Airway epithelial cell (primary cell): Measurements from ENCODE around the gene TEX52. TPM values are rescaled to one million over a fixed set of nuclear protein-coding genes. Genes with fewer than 3 reads are reported as not detected.

Source experiments
- total RNA-seq: library from RNA; depleted of rRNA; stranded (reverse); fragments of >200 nt; gene quantifications from 2 replicates; pipeline ENCODE4 v1.2.3, GENCODE V29; 2015

The TEX52 gene
- total RNA-seq, result not detected in 2 replicates

DNA sequence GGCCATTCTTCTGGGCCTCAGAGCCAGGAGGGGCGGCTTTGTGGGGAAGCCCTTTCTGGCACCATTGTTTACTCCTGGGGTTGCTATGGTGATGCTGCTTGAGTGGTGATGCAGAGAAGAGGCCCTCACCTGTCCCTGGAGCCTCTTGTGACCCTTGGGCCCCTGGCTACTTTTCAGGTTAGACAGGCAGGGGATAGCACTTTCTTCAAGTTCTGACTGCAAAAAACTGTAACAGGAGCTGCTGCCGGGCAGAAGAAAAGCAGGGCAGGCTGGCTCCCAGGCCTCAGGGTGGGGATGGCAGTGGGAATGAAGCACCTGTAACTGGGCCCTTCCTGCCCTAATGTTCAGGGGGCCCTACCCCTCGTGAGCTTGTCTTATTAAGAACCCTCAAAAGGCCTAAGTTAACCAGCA is at the start of gene TEX52:
TSS of gene TEX52 (minus strand) at position 19 of the 411 bp plus-strand sequence. CDS start at position 6, 13 bp downstream.

DNA sequence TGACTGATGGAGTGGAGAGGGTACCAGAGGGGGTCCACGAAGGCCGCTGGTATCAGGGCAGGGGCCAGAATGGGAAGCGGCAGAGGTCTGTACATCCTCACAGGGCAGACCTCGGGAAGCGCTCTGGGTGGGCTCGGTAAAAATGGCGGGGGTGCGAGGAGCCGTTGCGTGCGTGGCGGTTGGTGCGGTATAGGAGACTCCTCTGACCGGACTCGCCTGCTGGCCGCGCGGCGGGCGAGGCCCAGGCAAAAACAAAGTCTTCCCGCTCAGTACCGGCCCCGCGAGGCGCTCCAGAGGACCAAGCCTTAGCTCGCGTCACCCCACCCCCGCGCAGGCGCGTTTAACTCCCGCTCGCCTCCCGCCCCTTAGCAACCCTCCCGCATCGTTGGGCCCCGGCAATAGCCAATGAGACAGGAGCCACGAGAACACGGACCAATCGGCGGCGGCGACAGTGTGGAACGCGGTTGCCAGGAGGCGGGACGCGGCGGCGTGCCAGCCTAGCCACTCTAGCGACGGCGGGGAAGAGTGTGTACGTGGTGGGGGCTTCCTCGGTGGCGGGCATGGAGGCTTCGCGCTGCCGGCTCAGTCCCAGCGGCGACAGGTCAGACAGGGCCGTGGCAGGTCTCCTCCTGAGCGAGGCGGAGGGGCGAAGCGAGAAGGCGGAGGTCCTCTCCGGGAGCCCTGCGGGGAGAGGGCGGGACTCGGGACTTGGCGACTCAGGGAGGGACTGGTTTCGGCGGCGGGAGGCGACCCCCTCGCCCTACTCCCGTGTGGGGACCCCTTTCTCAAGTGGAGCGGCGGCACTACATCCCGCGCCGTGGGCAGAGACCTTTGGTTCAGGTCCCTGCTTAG is 33.8 kb upstream of the TEX52 start, which contains the start of gene TULP3:
TSS of gene TULP3 (plus strand) at position 504 of the 852 bp plus-strand sequence. CDS start at position 561, 57 bp downstream.

DNA sequence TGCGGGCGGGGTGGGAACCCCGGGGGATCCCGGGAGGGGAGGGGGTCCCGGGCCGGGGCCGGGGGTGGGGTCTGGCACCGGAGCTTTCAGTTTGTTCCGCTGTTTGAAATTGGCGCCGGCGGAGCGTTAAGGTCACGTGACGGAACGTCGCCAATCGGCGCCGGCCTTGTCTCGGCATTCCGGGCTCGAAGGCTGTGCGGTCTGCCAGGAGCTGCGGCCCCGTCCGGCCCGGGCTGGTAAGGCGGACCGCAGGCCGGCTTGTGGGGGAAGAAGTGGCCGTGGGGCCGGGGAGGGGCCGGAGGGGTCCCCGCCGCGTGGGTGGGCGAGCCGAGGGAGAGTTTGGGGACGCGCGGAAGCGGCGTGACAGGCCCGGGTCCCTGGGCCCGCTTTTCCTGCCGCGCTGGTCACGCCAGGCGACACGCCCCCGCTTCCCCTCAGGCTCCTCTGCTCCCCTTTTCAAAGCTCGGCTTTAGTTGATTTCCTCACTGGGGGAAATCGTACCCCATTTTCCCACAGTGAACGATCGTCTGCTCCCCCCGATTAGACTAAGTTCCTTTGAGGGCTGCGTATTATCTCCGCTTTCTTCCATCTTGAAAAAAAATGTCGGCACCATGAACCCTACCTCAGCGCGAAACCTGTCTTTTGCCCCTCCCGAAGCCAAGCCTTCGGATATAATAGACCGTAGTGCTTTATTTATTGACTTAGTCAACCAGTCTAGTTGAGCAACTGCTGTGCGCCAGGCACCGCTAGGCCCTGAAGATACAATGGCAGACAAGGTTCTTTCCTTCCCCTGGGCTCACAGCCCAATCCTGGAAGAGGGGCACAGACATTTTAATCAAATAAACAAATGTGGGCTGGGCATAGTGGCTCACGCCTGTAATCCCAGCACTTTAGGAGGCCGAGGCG is 20.5 kb upstream of the TEX52 start, which contains the start of the genes FOXM1 and RHNO1:
TSS of gene FOXM1 (minus strand) at position 128 of the 906 bp plus-strand sequence. CDS start 2,696 bp downstream, outside the sequence.
TSS of gene RHNO1 (plus strand) at position 177 of the 906 bp plus-strand sequence. CDS start 8,144 bp downstream, outside the sequence.

DNA sequence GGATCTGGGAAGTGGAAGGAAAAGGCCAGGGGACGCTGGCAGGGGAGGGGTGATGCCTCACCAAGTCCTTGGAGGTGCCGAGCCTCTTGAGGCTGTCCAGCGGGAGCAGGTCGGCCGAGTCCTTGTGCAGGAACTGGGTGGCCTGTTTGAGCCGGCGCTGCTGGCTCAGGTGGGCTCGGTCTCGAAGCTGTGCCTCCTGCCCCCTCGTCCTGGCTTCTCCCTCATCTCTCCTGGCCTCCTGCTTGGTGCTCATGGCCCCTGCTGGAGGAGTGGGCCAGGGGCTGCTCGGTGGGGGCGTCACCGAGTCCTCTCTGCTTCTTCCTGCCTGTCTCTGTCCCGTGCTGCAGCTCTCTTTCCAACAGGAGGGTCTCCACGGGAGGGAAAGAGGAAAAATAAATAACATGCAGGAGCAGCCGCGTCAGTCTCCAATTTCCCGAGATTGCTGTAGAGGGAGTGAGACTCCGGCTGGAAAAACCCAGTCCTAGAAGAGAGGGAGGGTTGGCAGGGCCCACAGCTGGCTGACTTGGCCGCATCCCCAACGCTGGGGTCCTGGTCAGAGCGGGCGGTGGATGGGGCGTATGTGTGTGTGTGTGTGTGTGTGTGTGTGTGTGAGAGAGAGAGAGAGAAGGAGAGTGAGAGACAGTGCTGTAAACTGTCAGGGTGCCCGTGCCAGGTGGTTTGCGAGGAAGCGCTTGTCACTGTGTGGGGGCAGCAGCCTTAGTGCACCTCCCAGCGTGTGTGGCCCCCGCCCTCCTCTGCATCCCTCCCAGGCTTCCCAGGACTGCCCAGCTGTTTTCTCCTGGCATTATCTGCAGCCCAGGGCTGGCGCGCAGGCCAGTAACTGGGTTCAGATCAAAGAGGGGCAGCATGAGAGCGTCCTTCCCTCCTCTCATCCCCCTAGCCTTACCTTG is 22.0 kb downstream of the TEX52 start, which contains the start of gene NRIP2:
TSS of gene NRIP2 (minus strand) at position 455 of the 911 bp plus-strand sequence. CDS start at position 403, 52 bp downstream.

GRCh38 chr12:2812290-2813213 is 44.3 kb downstream of the TEX52 start, which contains the start of gene ITFG2:
ITFG2 (plus strand) TSS chr12:2812668; CDS start chr12:2812761, 93 bp downstream.

Other genes starting within 250 kb of the TEX52 start
- gene FKBP4, start 62.1 kb downstream of the TEX52 start, total RNA-seq, result 72.0 and 89.1 TPM in 2 replicates
- gene ITFG2, start 44.4 kb downstream of the TEX52 start, total RNA-seq, result 11.9 and 17.6 TPM in 2 replicates
- not detected in 2 replicates for gene NRIP2, start 22.0 kb downstream of the TEX52 start, total RNA-seq
- gene FOXM1, start 20.1 kb upstream of the TEX52 start, total RNA-seq, result 20.9 and 33.9 TPM in 2 replicates
- 20.0 and 31.0 TPM in 2 replicates for gene RHNO1, start 20.2 kb upstream of the TEX52 start, total RNA-seq
- 10.5 and 17.8 TPM in 2 replicates for gene TULP3, start 33.9 kb upstream of the TEX52 start, total RNA-seq
- gene TEAD4, start 102.4 kb upstream of the TEX52 start, total RNA-seq, result 16.6 and 19.9 TPM in 2 replicates
- gene TSPAN9, start 220.3 kb upstream of the TEX52 start, total RNA-seq, result 5.8 and 13.8 TPM in 2 replicates